Measurements from ENCODE around the gene C1QTNF3. TPM values are rescaled to one million over a fixed set of nuclear protein-coding genes. Genes with fewer than 3 reads are reported as not detected.

Gene C1QTNF3
- total RNA-seq, 3 donors from 2014 or later (not counting 1 experiment from before 2014, with no cell fraction given): 10.5 to 11.4 (median 11.3) TPM

DNA sequence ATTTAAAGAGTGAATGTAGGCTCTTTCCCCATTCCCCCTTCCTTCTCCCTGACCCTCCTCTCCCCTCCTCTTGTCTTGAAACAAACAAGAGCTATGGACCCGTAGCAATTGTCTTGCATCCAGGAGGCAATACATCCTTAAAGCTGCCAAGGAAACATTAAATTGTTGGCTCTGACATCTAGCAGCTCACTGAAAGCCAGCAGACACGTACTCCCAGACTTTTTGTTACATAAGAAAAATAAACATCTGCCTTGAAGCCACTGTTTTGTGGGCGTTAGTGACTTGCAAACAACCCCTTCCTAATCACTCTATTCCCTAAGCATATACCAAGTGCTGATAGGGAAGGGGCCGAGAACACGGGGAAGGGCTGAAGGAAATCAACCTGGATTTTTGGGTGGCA lies 67.2 kb downstream of the C1QTNF3 start:
- Mint-ChIP-seq H3K9me3 (no peaks in the 10 kb centered on the region), H3K36me3 (no peaks in the 10 kb centered on the region), H3K4me3 (no peak overlapping the region), H3K27me3 (ENCODE audit: low read depth in 2 of 2) (peaks cover 0 to 5% of the 10 kb centered on the region in 2 donors), H3K27ac (no peak overlapping the region), H3K4me1 (no peaks in the 10 kb centered on the region)
- no peaks in the 10 kb centered on the region for H3K36me3 ChIP-seq (ENCODE audit: control insufficient read depth, insufficient read depth, low read length)
- no peak overlapping the region for H3K4me3 ChIP-seq (ENCODE audit: low read length)
- H3K27me3 ChIP-seq (ENCODE audit: control insufficient read depth, insufficient read depth, low read length): no peaks in the 10 kb centered on the region
- TF ChIP-seq, protein P1, sequence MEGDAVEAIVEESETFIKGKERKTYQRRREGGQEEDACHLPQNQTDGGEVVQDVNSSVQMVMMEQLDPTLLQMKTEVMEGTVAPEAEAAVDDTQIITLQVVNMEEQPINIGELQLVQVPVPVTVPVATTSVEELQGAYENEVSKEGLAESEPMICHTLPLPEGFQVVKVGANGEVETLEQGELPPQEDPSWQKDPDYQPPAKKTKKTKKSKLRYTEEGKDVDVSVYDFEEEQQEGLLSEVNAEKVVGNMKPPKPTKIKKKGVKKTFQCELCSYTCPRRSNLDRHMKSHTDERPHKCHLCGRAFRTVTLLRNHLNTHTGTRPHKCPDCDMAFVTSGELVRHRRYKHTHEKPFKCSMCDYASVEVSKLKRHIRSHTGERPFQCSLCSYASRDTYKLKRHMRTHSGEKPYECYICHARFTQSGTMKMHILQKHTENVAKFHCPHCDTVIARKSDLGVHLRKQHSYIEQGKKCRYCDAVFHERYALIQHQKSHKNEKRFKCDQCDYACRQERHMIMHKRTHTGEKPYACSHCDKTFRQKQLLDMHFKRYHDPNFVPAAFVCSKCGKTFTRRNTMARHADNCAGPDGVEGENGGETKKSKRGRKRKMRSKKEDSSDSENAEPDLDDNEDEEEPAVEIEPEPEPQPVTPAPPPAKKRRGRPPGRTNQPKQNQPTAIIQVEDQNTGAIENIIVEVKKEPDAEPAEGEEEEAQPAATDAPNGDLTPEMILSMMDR (IDR thresholded peaks at IDR 0.05): no peak
- H3K4me1 ChIP-seq (ENCODE audit: control insufficient read depth, insufficient read depth, low read length): no peaks in the 10 kb centered on the region
- H3K9me3 ChIP-seq (ENCODE audit: control insufficient read depth, insufficient read depth, low read length): no peaks in the 10 kb centered on the region
- no peak overlapping the region for H3K27ac ChIP-seq (ENCODE audit: low read length)
- no peak for ATAC-seq
- intact Hi-C loops (cut with micrococcal nuclease): no loop called here
- DNase-seq: no peak
- WGBS (ENCODE audit: insufficient coverage): 78% methylated on average over 5 of the region's 5 CpGs

DNA sequence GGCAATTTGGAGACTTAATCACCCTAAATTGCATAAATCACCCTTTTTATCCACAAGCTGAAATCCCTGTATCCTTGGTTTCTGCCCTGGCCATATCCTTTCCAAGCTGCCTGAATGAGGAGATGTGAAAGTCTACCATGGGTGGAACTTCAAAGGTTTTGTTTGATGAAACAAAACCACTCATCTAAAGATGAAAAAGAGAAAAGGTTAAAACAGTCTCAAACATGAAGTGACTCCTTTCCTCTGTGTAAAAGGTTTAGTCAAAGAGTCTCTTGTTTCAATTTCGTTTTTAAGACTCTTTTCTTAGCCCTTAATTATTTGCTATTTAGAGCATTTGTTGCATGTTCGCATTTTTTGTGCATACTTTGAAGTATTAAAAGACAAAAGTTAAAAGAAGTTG lies 69.7 kb downstream of the C1QTNF3 start:
- no peaks in the 10 kb centered on the region for H3K4me1 ChIP-seq (ENCODE audit: control insufficient read depth, insufficient read depth, low read length)
- Mint-ChIP-seq H3K36me3 (no peaks in the 10 kb centered on the region), H3K4me3 (no peak overlapping the region), H3K9me3 (no peaks in the 10 kb centered on the region), H3K27ac (no peak overlapping the region), H3K4me1 (no peaks in the 10 kb centered on the region), H3K27me3 (ENCODE audit: low read depth in 2 of 2) (peaks cover 0 to 5% of the 10 kb centered on the region in 2 donors)
- intact Hi-C loops (cut with micrococcal nuclease): no loop called here
- H3K36me3 ChIP-seq (ENCODE audit: control insufficient read depth, insufficient read depth, low read length): no peaks in the 10 kb centered on the region
- no peak overlapping the region for H3K4me3 ChIP-seq (ENCODE audit: low read length)
- ATAC-seq (no peak), DNase-seq (no peak)
- H3K27ac ChIP-seq (ENCODE audit: low read length): no peak overlapping the region
- H3K27me3 ChIP-seq (ENCODE audit: control insufficient read depth, insufficient read depth, low read length): no peaks in the 10 kb centered on the region
- WGBS (ENCODE audit: insufficient coverage): no CpG with 5 or more reads among the region's 2 CpGs
- no peaks in the 10 kb centered on the region for H3K9me3 ChIP-seq (ENCODE audit: control insufficient read depth, insufficient read depth, low read length)
- TF ChIP-seq, protein P1 (IDR thresholded peaks at IDR 0.05): no peak

DNA sequence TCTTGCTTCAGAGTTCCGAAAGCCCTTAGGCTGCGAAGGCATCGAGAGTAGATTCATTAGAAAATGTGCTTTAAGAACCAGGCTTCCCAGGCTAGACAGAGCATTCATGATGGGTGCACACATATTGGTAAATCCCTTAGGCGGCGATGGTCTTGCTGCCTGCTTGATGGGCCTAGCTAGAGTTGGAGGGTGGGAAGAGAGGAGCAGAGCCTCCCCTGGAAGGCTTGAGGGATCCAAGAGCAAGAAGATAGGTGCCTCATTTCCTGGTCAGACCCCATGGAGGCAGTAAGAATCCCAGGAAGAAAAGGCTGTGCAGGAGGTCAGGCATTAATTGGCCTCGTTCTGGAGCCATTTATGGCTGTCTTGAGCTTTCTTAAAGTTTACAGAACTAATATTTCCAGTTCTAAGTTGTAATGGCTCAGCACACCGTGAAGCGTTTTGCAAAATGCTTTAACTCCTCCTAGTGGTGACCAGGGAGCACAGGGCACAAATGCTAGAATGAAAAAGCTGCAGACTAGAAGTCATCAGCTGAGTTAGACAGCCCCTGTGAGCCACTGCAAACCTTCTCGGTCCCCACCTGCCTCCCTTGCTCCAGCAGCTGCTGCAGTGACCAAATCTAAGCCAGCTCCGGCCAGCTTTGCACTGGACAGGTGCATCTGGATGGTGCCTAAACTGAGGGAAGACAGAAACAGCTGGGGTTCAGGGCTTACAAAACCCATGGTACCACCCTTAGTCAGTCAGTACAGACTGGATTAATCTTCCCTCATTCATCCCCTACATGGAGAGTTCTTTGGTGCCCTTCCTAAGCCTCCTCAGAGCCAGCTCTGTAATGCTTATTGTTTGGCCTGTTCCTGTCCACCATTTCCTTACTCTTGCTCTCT lies 73.2 kb downstream of the C1QTNF3 start:
- Mint-ChIP-seq H3K36me3 (no peaks in the 10 kb centered on the region), H3K27ac (no peak overlapping the region), H3K9me3 (no peaks in the 10 kb centered on the region), H3K4me1 (peaks cover 3 to 5% of the 10 kb centered on the region in 2 donors), H3K4me3 (no peak overlapping the region), H3K27me3 (ENCODE audit: low read depth in 2 of 2) (peaks cover 0 to 5% of the 10 kb centered on the region in 2 donors)
- Histone ChIP-seq H3K4me3 (ENCODE audit: low read length) (no peak overlapping the region), H3K27me3 (ENCODE audit: control insufficient read depth, insufficient read depth, low read length) (no peaks in the 10 kb centered on the region), H3K36me3 (ENCODE audit: control insufficient read depth, insufficient read depth, low read length) (no peaks in the 10 kb centered on the region), H3K27ac (ENCODE audit: low read length) (no peak overlapping the region), H3K9me3 (ENCODE audit: control insufficient read depth, insufficient read depth, low read length) (no peaks in the 10 kb centered on the region), H3K4me1 (ENCODE audit: control insufficient read depth, insufficient read depth, low read length) (no peaks in the 10 kb centered on the region)
- peak in 1 of 2 donors; percentile 42 for DNase-seq
- 54% methylated on average over 10 of the region's 10 CpGs for WGBS (ENCODE audit: insufficient coverage)
- TF ChIP-seq, protein P1 (IDR thresholded peaks at IDR 0.05): no peak
- intact Hi-C loops (cut with micrococcal nuclease): loop anchor here (1.0 kb wide), 1 partner anchor 534 kb away; no protein-coding TSS in a partner anchor
- peak in 1 of 3 donors; percentile 35 for ATAC-seq

Data from natural killer cell (primary cell).